Neural cell (in vitro differentiated cells): Measurements from ENCODE around the gene H6PD.

ENCODE experiments used
- CTCF ChIP-seq: fragments of 450-650 bp; IDR thresholded peaks from 2 replicates; pipeline ENCODE4 v1.5.1; 2014; ENCODE audit warnings: antibody characterized with exemption, mild to moderate bottlenecking, moderate library complexity; ENCODE audit not compliant: poor library complexity, severe bottlenecking
- EZH2 ChIP-seq: fragments of 200-600, 300-800 bp; shearing (Covaris generic), sonication (generic); IDR thresholded peaks from 2 replicates; pipeline ENCODE4 v1.6.1; 2014; ENCODE audit warnings: antibody characterized with exemption, low read length, borderline replicate concordance, mild to moderate bottlenecking; ENCODE audit not compliant: insufficient read depth, poor library complexity, severe bottlenecking
- POLR2AphosphoS5 ChIP-seq: IDR thresholded peaks from 2 replicates; pipeline ENCODE4 v1.6.1; 2012
- REST ChIP-seq: IDR thresholded peaks from 2 replicates; pipeline ENCODE4 v1.6.1; 2012; ENCODE audit warnings: borderline replicate concordance
- SMC3 ChIP-seq: fragments of 450-650 bp; conservative IDR thresholded peaks from 2 replicates; pipeline ENCODE4 v1.6.1; 2014; ENCODE audit warnings: antibody characterized with exemption, mild to moderate bottlenecking, moderate library complexity; ENCODE audit not compliant: poor library complexity
- TAF1 ChIP-seq: IDR thresholded peaks from 2 replicates; pipeline ENCODE4 v1.6.1; 2012; ENCODE audit warnings: low read depth

- TF ChIP-seq CTCF, result no peak
- TF ChIP-seq EZH2, result no peak
- TF ChIP-seq TAF1, result no peak
- no peak for TF ChIP-seq POLR2AphosphoS5
- no peak for TF ChIP-seq SMC3
- no peak for TF ChIP-seq REST
Observed at GRCh38 chr1:9281071-9281827, 46.7 kb downstream of the H6PD start.
